GM23338 (cell line): ENCODE measurements around the gene ATXN8OS.

ENCODE experiments used
- CREB1 ChIP-seq: fragments of 250-450 bp; sonication (Bioruptor Pico); IDR thresholded peaks from 2 replicates; pipeline ENCODE4 v1.5.0; 2020; ENCODE audit warnings: low read depth, mild to moderate bottlenecking, moderate library complexity
- ETS1 ChIP-seq: IDR thresholded peaks from 2 replicates; pipeline ENCODE4 v1.6.1; 2016; ENCODE audit warnings: antibody characterized with exemption
- EZH2 ChIP-seq: fragments of 200-600 bp; sonication (generic); IDR thresholded peaks from one replicate; pipeline ENCODE4 v1.8.0; 2017; ENCODE audit warnings: antibody characterized with exemption, mild to moderate bottlenecking, low read depth; ENCODE audit not compliant: unreplicated experiment
- EZH2phosphoT487 ChIP-seq: fragments of 200-600 bp; sonication (generic); IDR thresholded peaks from one replicate; pipeline ENCODE4 v1.8.1; 2018; ENCODE audit warnings: antibody characterized with exemption; ENCODE audit not compliant: unreplicated experiment
- JUNB ChIP-seq: IDR thresholded peaks from one replicate; pipeline ENCODE4 v1.6.1; 2016; ENCODE audit warnings: antibody characterized with exemption; ENCODE audit not compliant: unreplicated experiment
- NANOG ChIP-seq: IDR thresholded peaks from 2 replicates; pipeline ENCODE4 v1.6.1; 2016; ENCODE audit warnings: antibody characterized with exemption, borderline replicate concordance
- POLR2AphosphoS5 ChIP-seq: IDR thresholded peaks from 2 replicates; pipeline ENCODE4 v1.6.1; 2016; ENCODE audit warnings: antibody characterized with exemption, low read depth
- REST ChIP-seq: IDR thresholded peaks from one replicate; pipeline ENCODE4 v1.6.1; 2018; ENCODE audit warnings: antibody characterized with exemption; ENCODE audit not compliant: unreplicated experiment
- STAT1 ChIP-seq: IDR thresholded peaks from one replicate; pipeline ENCODE4 v1.6.1; 2016; ENCODE audit warnings: antibody characterized with exemption; ENCODE audit not compliant: unreplicated experiment
- ZNF114 ChIP-seq: fragments of 250-450 bp; sonication (Bioruptor Pico); IDR thresholded peaks from 2 replicates; pipeline ENCODE4 v1.5.0; 2020; ENCODE audit warnings: mild to moderate bottlenecking, moderate library complexity
- ZNF331 ChIP-seq: fragments of 250-450 bp; sonication (Bioruptor Pico); IDR thresholded peaks from 2 replicates; pipeline ENCODE4 v1.5.0; 2020; ENCODE audit warnings: low read depth, mild to moderate bottlenecking, moderate library complexity
- TF ChIP-seq, protein P1 (sequence below), 2 experiments: fragments of 200-600 bp in 1 of 2; sonication (generic) in 1 of 2; conservative IDR thresholded peaks; 2 replicates each; pipeline versions ENCODE4 v1.5.1 to v1.6.1; 2016 to 2017; ENCODE audit warnings: antibody characterized with exemption in 2 of 2, low read depth in 2 of 2, mild to moderate bottlenecking in 2 of 2, moderate library complexity in 1 of 2

- TF ChIP-seq, protein P1, sequence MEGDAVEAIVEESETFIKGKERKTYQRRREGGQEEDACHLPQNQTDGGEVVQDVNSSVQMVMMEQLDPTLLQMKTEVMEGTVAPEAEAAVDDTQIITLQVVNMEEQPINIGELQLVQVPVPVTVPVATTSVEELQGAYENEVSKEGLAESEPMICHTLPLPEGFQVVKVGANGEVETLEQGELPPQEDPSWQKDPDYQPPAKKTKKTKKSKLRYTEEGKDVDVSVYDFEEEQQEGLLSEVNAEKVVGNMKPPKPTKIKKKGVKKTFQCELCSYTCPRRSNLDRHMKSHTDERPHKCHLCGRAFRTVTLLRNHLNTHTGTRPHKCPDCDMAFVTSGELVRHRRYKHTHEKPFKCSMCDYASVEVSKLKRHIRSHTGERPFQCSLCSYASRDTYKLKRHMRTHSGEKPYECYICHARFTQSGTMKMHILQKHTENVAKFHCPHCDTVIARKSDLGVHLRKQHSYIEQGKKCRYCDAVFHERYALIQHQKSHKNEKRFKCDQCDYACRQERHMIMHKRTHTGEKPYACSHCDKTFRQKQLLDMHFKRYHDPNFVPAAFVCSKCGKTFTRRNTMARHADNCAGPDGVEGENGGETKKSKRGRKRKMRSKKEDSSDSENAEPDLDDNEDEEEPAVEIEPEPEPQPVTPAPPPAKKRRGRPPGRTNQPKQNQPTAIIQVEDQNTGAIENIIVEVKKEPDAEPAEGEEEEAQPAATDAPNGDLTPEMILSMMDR (conservative IDR thresholded peaks at IDR 0.05; ENCODE audit: low read depth in 2 of 2): no peak
- TF ChIP-seq CREB1 (CRISPR knock-in tag): no peak
- TF ChIP-seq POLR2AphosphoS5: no peak
- TF ChIP-seq EZH2: no peak
- TF ChIP-seq EZH2phosphoT487: no peak
- TF ChIP-seq ZNF331 (CRISPR knock-in tag): no peak
- no peak for TF ChIP-seq JUNB
- TF ChIP-seq REST: no peak
- no peak for TF ChIP-seq ETS1
- TF ChIP-seq STAT1: no peak
- TF ChIP-seq NANOG: no peak
- TF ChIP-seq ZNF114 (CRISPR knock-in tag): no peak
Measured at GRCh38 chr13:70087247-70087646, 20.4 kb upstream of the ATXN8OS start.
